Choroid plexus epithelial cell (primary cell): ENCODE measurements around the gene DHX32.
"Not testable (repeated sequence)": the region's sequence is repeated elsewhere in the genome, so short reads cannot be mapped to it uniquely, and the experiment has no call there.

Experiments used
- DNase-seq: peaks from one replicate; pipeline ENCODE4 v3.0.0-alpha.2; 2010; ENCODE audit warnings: low read depth
- H3K4me3 ChIP-seq: 2 replicates; pipeline ENCODE4 v1.5.1; 2011; ENCODE audit warnings: low read depth, mild to moderate bottlenecking, control low read depth, low read length, moderate library complexity
- TF ChIP-seq, protein P1 (sequence below): conservative IDR thresholded peaks from 2 replicates; pipeline ENCODE4 v1.5.1; 2011; ENCODE audit warnings: low read depth, mild to moderate bottlenecking, control low read depth, inconsistent platforms, low read length, moderate library complexity

Gene DHX32

DNA sequence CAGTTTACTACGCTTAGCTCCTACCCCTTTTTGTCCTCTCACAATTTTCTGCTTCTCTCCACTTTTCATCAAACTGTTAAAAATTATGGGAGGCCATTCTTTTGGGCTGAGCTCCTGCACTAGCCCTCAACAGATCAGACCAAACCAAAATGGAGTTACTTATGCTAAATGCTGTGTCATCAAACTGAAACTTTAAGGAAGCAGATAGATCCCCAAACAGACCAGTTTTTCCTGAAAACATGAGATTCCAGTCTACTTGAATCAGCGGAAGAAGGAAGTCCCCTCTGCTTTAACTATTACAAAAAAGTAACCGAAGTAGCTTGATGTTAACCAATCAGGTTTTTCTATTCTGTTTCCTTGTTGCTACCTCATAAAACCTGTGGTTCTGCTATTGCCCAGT, 35.9 kb upstream of the DHX32 start:
- TF ChIP-seq, protein P1, sequence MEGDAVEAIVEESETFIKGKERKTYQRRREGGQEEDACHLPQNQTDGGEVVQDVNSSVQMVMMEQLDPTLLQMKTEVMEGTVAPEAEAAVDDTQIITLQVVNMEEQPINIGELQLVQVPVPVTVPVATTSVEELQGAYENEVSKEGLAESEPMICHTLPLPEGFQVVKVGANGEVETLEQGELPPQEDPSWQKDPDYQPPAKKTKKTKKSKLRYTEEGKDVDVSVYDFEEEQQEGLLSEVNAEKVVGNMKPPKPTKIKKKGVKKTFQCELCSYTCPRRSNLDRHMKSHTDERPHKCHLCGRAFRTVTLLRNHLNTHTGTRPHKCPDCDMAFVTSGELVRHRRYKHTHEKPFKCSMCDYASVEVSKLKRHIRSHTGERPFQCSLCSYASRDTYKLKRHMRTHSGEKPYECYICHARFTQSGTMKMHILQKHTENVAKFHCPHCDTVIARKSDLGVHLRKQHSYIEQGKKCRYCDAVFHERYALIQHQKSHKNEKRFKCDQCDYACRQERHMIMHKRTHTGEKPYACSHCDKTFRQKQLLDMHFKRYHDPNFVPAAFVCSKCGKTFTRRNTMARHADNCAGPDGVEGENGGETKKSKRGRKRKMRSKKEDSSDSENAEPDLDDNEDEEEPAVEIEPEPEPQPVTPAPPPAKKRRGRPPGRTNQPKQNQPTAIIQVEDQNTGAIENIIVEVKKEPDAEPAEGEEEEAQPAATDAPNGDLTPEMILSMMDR, result no peak
- DNase-seq, result no peak

DNA sequence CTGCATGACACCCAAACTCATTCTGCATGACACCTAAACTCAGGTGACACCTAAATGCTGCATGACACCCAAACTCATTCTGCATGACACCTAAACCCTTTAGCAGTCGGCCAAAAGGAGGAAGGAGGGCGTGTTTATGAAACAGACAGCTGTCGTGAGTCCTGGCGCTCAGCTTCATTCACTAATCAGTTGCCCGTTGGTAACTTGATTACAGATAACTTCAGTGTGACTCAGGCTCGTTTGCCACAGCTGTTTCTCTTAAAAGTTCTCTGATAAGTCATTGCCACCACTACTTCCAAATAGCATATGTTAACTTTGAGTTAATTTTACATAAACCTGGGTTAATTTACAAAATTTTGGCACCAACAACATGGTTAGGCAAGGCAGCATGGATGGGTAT, 32.2 kb upstream of the DHX32 start:
- not testable (repeated sequence) for DNase-seq, H3K4me3 ChIP-seq

More for the DNA sequence above, 35.9 kb upstream of the DHX32 start:
- no peak overlapping the region for H3K4me3 ChIP-seq

DNA sequence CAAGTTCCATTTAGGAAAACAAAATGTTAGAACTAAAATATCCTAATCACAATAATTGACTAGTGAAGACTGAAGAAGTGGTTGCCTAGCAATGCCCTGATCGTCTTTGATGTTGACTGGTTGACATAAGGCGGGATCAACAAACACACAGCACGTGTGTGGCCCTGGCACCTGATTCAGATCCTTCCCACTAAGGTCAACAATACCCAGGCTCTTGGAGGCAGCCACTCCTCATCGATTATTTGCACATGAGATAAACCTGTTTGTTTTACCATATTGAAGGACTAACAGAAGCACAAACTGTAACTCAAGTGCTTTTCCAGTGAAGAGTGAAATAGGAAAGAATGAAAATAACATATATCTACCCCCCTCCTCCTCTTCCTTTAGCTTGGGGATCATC, 30.9 kb upstream of the DHX32 start:
- TF ChIP-seq, protein P1, result no peak
- DNase-seq, result no peak
- H3K4me3 ChIP-seq, result no peak overlapping the region

DNA sequence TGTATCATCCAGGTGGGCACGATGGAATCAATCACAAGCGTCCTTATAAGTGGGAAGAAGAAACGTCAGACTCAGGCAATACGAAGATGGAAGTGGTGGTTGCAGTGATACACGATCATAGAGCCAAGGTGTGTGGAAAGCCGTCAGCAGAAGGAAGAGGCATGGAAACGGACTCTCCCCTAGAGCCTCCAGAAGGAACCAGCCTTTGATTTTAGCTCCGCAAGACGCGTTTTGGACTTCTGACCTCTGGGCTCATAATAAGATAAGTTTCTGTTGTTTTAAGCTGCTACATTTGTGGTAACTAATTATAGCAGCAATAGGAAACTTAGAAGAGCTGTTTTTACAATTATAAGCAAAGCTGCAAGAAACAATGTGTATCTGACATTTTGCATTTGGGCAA, 30.1 kb upstream of the DHX32 start:
- TF ChIP-seq, protein P1, result no peak
- no peak overlapping the region for H3K4me3 ChIP-seq
- no peak for DNase-seq

DNA sequence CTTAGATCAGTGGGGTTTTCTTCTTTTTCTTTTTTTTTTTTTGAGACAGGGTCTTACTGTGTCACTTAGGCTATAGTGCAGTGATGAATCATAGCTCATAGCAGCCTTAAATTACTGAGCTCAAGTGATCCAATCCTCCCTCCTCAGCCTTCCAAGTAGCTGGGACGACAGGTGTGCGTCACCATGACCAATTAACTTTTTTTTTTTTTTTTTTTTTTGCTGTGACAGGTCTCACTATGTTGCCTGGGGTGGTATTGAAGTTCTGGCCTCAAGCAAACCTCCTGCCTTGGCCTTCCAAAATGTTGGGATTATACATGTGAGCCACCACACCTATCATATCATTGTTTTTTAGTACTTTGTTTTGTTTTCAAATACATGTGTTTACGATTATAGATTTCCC, 28.4 kb upstream of the DHX32 start:
- DNase-seq, H3K4me3 ChIP-seq: not testable (repeated sequence)

DNA sequence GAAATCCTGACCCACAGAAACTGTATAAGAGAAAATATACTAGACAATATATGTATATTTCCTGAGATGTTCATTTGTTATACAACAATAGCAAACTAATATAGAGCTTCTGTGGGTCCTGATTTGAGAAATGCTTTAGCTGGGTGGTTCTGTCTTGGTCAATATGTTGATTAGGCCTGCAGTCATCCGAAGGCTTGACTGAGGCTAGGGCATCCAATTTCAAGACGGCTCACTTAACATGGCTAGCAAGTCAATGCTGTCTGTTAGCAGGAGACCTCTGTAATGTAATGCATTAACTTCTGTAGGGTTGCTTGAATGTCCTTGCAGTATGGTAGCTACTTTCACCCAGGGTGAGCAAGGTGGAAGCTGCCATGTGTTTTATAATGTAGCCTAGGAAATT, 27.7 kb upstream of the DHX32 start:
- not testable (repeated sequence) for DNase-seq, H3K4me3 ChIP-seq

DNA sequence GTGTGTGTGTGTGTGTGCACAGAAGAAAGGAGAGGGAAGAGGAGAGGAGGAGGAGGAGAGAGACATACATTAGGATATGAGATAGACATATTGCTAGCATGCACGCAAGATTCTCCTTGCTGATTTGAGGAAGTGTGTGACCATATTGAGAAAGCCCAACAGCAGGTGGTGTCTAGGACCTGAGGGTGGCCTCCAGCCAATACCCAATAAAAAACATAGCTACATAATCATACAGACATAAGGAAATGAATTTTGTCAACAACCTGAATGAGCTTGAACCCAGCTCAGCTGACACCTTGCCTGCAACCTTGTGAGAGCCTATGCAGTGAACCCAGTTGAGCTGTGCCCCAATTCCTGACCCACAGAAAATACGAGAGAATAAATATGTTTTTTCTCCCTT, 26.5 kb upstream of the DHX32 start:
- not testable (repeated sequence) for DNase-seq, H3K4me3 ChIP-seq

DNA sequence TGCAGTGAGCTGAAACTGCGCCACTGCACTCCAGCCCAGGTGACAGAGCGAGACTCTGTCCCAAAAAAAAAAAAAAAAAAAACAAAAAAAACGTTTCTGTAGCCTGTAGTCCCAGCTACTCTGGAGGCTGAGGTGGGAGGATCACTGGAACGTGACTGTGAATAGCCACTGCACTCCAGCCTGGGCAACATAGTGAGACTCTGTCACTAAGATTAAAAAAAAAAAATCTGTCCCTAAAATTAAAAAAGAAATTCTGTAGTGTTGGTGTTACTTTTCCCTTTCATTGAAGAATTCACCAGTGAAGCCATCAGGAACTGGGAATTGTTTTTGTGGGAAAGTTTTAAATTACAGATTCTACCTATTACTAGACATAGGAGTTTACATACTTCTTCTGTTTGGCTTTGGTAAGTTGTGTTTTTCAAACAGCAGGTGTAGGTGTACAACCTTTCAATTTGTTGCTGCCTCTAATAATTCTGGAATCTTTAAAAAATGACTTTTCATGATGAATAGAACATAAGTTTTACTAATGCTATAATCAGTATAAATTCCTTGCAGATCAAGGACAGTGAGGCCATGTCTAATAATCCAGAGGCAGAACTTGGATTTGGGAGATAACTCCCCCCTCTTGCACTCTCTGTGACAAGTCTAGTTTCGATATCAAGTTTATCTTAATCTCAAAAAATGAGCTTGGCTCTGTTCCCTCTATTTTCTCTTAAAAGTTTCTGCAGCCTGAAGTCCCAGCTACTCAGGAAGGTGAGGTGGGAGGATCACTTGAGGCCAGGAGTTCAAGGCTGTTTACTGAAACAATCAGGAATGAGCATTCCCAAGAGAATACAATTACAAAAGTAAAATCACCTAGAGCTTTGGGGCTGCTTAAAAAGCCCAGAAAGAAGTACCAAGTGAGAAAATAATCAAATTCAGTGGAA, 24.2 kb upstream of the DHX32 start:
- not testable (repeated sequence) for DNase-seq, H3K4me3 ChIP-seq

DNA sequence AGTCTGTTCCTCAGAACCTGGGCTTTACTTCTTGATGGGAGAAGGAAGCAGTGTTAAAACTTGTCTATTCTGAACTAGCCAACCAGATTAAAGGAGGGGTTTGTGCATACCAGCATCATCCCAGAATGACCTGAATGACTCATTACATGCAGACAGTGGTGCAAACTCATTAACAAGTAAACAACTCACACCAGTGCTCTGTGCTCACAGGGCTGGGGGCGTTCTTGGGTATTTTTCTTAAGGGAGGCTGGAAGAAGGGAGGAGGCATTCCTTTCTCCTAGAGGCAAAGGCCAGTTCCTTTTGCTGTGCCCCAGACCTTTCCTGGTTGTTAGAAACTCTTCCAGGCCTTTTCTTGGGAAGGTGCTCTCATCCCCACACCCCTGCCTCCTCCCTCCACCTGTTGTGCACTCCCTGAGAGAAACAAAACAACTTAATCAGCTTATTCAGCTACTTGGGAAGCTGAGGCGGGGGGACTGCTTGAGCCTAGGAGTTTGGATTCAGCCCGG, 22.1 kb upstream of the DHX32 start:
- peak; percentile 23 for DNase-seq
- H3K4me3 ChIP-seq, result not testable (repeated sequence)

DNA sequence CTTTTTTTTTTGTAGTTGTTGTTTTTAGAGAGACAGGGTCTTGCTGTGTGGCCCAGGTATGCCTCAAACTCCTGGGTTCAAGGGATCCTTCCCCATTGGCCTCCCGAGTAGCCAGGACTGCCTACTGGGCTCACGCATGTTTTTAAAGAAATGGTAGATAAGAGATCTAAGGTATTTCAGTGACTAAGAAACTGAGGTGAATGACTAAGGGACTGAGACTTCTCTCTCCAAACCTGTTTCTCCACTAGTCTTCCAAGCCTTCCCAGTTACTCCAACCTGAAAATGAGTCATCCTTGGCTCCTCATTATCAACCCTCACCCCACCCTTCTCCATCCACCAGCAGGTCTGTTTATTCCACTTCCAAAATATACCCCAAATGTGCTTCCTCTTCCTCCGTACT, 19.9 kb upstream of the DHX32 start:
- H3K4me3 ChIP-seq, result not testable (repeated sequence)
- DNase-seq, result peak; percentile 8

DNA sequence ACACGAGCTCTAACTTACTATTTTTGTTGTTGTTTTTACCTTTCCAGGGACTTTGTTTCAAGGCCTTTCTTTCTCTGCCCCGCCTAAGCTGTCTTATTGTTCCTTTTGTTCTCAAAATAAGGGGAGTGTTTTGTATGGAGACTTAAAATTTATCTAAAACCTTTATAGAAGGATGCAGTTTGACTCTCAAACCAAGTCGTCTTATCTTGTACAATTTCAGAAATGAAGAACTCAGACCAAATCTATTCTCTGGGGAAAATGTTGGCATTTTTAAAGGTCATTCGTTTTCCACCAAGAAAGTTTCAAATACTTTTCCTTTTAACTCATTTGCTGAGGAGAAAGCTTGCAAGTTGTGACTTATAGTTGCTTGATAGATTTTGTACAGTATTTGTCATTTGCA, 16.2 kb upstream of the DHX32 start:
- DNase-seq, H3K4me3 ChIP-seq: not testable (repeated sequence)

DNA sequence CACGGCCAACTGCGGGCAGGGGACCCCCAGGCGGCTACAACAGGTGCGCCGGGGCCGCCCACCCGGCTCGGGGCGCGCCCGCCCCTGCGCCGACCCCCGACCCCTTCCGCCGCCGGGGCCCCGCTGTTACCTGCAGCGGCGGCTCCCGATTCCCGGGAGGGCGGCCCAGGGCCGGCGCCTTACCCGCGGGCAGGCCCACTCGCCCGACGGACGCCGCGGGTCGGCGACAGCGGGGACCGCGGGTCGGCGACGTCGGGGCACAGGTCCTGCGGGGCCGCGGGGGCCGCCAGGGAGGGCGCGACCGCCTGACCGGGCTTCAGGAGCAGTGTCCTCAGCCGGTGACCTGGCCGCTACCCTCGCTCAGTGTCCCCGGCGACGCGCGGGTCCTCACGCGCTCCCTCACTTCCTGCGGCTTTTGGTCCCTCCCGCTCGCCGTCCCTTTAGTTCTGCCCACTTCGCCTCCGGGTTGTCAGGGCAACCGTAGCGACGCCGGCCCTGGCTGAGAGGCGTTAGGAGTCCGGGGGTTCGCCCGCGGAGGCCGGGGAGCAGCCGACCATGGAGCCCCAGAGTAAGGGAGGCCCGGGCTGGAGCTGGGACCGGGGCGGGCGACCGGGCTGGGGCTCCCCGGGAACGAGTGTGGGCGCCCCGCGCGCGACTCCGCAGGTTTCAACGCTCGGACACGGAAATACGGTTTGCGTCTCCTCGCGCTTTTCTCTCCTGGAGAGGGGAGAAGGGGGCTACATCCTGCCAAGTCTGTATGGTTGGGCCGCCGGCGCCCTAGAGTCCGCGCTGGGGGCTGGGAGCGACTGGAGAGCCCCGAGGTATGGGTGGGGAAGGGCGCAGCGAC, 15.2 kb upstream of the DHX32 start, which contains the start of gene FANK1:
TSS of gene FANK1 (plus strand) at position 477 of the 847 bp plus-strand sequence. CDS start at position 556, 79 bp downstream.
- peak; percentile 85 for DNase-seq
- H3K4me3 ChIP-seq, result peak within 1 kb of the TSS; percentile 74

DNA sequence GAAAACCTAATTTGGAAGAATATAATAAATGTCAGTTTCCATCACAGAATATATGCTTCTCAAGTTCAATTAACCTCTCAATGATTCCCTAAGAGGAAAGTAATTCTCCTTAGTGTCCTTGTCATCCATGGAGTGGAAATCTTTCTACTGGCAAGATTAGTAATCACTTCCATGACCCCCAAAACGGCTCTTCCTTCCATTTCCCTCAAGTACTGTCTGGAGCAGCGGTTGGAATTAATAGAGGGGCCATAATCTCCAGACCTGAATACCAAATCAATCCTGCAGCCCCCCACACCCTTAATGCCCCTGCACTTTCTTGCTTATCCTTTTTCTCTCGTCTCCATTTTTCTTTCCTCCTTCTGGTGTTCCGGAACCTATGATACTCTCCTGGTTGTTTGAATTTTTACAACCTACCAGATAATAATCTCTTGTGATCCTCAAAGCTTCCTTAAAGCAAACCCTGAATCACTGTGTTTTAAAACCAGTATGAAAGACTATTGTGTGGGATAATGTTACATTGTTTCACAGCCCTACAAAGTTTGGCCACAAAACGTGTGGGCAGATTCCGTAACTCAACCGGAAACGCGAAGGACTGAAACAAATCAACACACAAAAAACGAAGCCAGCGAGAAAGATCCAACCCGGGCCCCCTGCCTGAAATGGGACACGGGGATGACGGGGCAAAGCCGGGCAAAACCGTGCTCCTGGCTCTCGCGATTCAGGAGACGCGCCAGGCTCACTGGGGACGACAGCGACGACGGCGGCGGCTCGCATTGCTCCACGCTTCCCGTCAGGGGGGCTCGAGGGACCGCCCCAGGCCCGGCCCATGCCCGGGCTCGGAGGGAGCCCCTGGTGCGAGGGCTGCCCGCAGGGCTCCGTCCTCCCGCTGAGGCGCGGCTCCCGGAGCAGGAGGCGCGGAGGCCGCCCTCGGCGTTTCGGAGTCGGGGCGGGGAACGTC, 14.3 kb upstream of the DHX32 start:
- H3K4me3 ChIP-seq, result peak overlapping the region; percentile 74
- DNase-seq, result peak; percentile 64

DNA sequence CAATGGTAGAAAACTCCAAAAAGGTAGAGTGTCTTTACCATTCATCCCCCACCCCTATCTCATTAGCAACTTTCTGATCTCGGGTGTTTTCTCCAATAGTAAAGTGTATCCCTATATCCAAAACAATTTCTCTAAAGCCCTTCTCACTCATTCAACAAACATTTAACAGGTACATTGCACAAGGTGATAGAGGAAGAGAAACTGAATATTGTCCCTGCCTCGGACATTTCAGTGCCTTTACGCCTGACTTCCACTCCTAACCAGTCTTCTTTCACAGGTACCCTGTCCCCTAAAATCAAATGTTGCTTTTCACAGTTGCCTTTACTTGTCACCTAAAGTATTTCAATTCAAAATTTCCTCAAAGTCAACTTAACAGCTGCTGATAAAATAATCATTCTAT, 13.1 kb upstream of the DHX32 start:
- DNase-seq, H3K4me3 ChIP-seq: not testable (repeated sequence)
